SHP77 (cell line): ENCODE data around the gene CHRNB4.
"Not testable (repeated sequence)": the region's sequence is repeated elsewhere in the genome, so short reads cannot be mapped to it uniquely, and the experiment has no call there.

Experiments used
- DNase-seq, 2 experiments: peaks; one replicate each; lab custom pipeline; 2025; lab: John Stamatoyannopoulos, UW

The CHRNB4 gene

GRCh38 chr15:78616506-78616905 is 24.5 kb downstream of the CHRNB4 start:
- DNase-seq: no peak

GRCh38 chr15:78615151-78615589 is 25.8 kb downstream of the CHRNB4 start:
- DNase-seq: no peak

- DNase-seq: no peak
These were observed 27.0 kb downstream of the CHRNB4 start for GRCh38 chr15:78614021-78614420.

GRCh38 chr15:78609551-78609950 is 31.5 kb downstream of the CHRNB4 start:
- DNase-seq: not testable (repeated sequence)

- DNase-seq: no peak
These were observed 35.3 kb downstream of the CHRNB4 start for GRCh38 chr15:78605680-78606079.

GRCh38 chr15:78605201-78605600 is 35.8 kb downstream of the CHRNB4 start:
- no peak for DNase-seq

- DNase-seq: no peak
These were observed 36.6 kb downstream of the CHRNB4 start for GRCh38 chr15:78604420-78604819.

- no peak for DNase-seq
These were observed 37.5 kb downstream of the CHRNB4 start for GRCh38 chr15:78603467-78603866.

GRCh38 chr15:78599189-78599588 is 41.8 kb downstream of the CHRNB4 start:
- DNase-seq: no peak

GRCh38 chr15:78598348-78598747 is 42.7 kb downstream of the CHRNB4 start:
- DNase-seq: no peak

- DNase-seq: no peak
These were observed 43.4 kb downstream of the CHRNB4 start for GRCh38 chr15:78597583-78597982.

- no peak for DNase-seq
These were observed 66.1 kb downstream of the CHRNB4 start for GRCh38 chr15:78574944-78575343.
